Esophagus (tissue), 2 donors: ENCODE data around the gene GIMAP1. TPM values are rescaled to one million over a fixed set of nuclear protein-coding genes. Genes with fewer than 3 reads are reported as not detected.
A peak's percentile ranks its signal among the peaks of the same experiment; 100 is the strongest.

ENCODE experiments used
- H3K27ac ChIP-seq, 2 donors: one replicate each; pipeline ENCODE4 v1.5.1; 2013; ENCODE audit warnings: low read depth in 2 of 2, mild to moderate bottlenecking in 2 of 2, inconsistent platforms in 1 of 2, low read length in 1 of 2, moderate library complexity in 1 of 2
- H3K27me3 ChIP-seq, 2 donors: one replicate each; pipeline ENCODE4 v1.6.1; 2013; ENCODE audit warnings: low read length in 2 of 2, control low read depth in 1 of 2, mild to moderate bottlenecking in 1 of 2; ENCODE audit not compliant: insufficient read depth in 2 of 2, control insufficient read depth in 1 of 2
- H3K36me3 ChIP-seq, 2 donors: one replicate each; pipeline ENCODE4 v1.6.1; 2013; ENCODE audit warnings: low read length in 1 of 2; ENCODE audit not compliant: control insufficient read depth in 2 of 2, insufficient read depth in 2 of 2
- H3K4me1 ChIP-seq, 2 donors: one replicate each; pipeline ENCODE4 v1.6.1; 2013; ENCODE audit warnings: low read length in 1 of 2; ENCODE audit not compliant: control insufficient read depth in 2 of 2, insufficient read depth in 2 of 2
- H3K4me3 ChIP-seq, 2 donors: one replicate each; pipeline ENCODE4 v1.5.1; 2013; ENCODE audit warnings: low read length in 2 of 2, mild to moderate bottlenecking in 2 of 2, low read depth in 1 of 2, moderate library complexity in 1 of 2
- H3K9me3 ChIP-seq, 2 donors: one replicate each; pipeline ENCODE4 v1.6.1; 2013; ENCODE audit warnings: mild to moderate bottlenecking in 2 of 2, low read depth in 1 of 2, low read length in 1 of 2, moderate library complexity in 1 of 2; ENCODE audit not compliant: control insufficient read depth in 2 of 2, insufficient read depth in 1 of 2
- WGBS, 2 donors: extraction: QIAGEN DNeasy Blood & Tissue Kit; methylation state at CpG; one replicate each; pipeline ENCODE4 v1.1.7; 2013; 5-methylcytosine and 5-hydroxymethylcytosine counted together
- polyA plus RNA-seq, 2 donors: library from polyadenylated mRNA; stranded (reverse); fragments of 200-250 nt; gene quantifications; one replicate each; pipeline ENCODE4 v1.2.3, GENCODE V29; 2013
- donor health status: healthy with polysubstance abuse.
- donor health status: Bipolar disorder and iron deficiency.

The GIMAP1 gene
- polyA plus RNA-seq, 2 donors: 1.2 to 1.5 TPM

DNA sequence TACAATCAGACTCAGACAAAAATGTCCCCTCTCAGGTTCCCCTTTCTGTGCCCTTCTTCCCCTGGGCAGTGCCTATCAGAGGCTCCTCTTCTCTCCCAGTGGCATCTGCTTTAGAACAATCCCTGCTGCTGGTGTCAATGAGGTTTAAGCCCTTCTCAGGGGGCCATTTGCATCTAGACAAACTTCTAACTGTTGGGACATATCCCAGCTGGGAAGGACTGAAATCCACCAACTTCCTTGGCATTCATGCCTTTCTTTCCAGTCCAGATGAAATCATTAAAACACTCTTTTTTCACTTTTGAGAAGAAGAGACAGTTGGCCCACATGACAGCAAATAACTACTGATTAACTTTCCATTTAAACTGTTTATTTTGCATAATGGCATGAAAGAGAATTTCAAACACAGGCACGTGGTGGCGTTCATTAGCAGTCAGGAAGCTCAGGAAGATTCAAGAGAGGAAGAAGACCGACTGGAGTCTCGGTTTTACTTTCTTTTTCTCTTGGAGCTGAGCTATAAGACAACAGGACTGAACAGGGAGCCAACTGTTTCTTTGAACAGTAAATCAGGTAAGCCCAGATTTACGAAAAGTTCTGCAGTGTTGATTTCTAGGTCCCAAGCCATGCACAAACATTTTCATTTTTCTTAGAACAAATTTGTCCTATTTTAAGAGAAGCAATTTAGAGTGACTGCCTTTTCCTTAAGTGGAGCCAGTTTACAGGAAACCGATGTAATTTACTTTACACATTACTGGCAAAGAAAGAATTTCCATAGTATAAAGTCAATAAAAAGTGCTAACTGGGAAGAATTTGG, 31.0 kb upstream of the GIMAP1 start, which contains the start of gene GIMAP2:
Gene GIMAP2, plus strand, starts transcription at position 488 of the 811 bp plus-strand sequence. CDS start 1,354 bp downstream, outside the sequence.
- H3K4me1 ChIP-seq: peaks cover 0 to 5% of the 10 kb centered on the region in 2 donors
- H3K27ac ChIP-seq: peak within 1 kb of the TSS; percentile 65 to 71
- WGBS, 2 donors: 8 to 14% methylated on average over 6 of the region's 6 CpGs
- peak within 1 kb of the TSS; percentile 18 to 52 for H3K4me3 ChIP-seq
- H3K27me3 ChIP-seq: no peaks in the 10 kb centered on the region
- peaks cover 0 to 3% of the 10 kb centered on the region in 2 donors for H3K36me3 ChIP-seq
- peaks cover 3% of the 10 kb centered on the region in 2 donors for H3K9me3 ChIP-seq

DNA sequence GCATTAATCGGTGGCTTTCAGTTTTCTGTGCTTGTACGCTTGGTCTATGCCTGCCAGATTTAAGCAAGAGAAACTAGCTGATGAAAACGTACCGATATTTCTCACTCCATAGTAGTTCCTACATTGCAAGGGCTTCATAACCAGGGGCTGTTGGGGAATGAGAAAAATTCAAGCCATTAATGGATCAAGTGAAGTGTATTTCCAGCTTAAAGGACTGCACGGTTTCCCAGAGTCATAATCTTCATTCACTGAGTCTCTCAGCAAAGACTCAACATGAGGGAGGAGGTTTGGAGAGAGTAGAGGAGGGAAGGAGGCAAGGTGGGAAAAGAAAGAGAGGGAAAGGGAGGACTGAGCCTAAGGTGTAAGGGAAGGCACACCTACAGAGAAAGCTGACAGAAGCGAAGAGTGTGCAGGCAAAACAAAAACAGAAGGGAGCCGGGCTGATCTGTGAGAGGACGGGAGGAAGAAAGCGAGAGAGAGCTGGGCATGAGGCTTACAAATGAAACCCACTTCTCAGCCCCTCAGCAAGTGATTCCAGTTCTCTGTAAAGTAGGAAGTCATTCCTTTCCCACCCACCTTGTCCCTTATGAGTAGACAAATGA, 30.3 kb upstream of the GIMAP1 start:
- WGBS, 2 donors: 39 to 44% methylated on average over 9 of the region's 9 CpGs
- H3K27me3 ChIP-seq: no peaks in the 10 kb centered on the region
- H3K9me3 ChIP-seq: peaks cover 3% of the 10 kb centered on the region in 2 donors
- H3K36me3 ChIP-seq: peaks cover 0 to 3% of the 10 kb centered on the region in 2 donors
- H3K27ac ChIP-seq: peak overlapping the region; percentile 1 to 15
- H3K4me1 ChIP-seq: peaks cover 0 to 5% of the 10 kb centered on the region in 2 donors
- peak overlapping the region; percentile 18 to 52 for H3K4me3 ChIP-seq

DNA sequence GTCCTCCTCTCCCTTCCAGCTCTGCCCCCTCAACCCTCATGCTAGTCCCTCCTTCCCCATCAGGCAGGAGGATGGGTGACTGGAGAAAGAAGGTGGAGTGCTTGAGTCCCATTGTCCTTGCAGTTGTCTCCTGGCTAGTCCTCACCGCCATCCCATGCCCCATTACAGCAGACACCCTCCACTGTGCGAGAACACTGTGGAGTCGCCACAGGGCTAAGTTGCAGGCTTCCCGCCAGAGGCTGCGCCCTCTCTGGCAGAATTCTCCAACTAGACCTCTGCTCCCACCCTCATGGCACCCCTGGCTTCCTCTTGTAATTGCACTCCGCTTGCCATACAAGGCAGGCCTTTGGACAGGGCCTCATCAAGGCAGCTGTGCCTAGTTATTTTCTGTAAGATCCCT, 27.8 kb upstream of the GIMAP1 start:
- Histone ChIP-seq H3K36me3 (peaks cover 0 to 3% of the 10 kb centered on the region in 2 donors), H3K4me1 (peaks cover 0 to 5% of the 10 kb centered on the region in 2 donors), H3K27ac (no peak overlapping the region), H3K27me3 (no peaks in the 10 kb centered on the region), H3K9me3 (peaks cover 3 to 7% of the 10 kb centered on the region in 2 donors), H3K4me3 (no peak overlapping the region)
- WGBS, 2 donors: 94 to 98% methylated on average over 6 of the region's 6 CpGs

DNA sequence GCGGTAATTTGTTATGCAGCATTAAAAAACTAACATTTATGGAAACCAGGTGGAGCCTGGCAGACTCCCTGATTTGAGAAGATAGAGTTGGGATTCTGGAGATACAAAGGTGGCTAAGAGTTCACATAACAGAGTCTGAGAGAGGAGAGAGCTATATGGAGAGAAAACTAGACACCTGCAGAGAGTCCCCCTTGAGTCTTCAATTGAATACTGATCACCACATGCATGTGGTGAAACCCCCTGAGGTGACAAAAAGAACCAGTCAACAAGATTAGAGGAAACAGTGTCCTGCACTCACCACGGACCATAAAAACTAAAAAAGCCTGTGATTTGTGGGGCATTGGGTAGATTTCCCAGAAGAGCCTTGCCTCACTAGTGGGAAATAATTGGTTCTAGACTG, 20.8 kb upstream of the GIMAP1 start:
- H3K4me3 ChIP-seq: no peak overlapping the region
- 42 to 53% methylated on average over 2 of the region's 2 CpGs for WGBS, 2 donors
- H3K9me3 ChIP-seq: peaks cover 0 to 5% of the 10 kb centered on the region in 2 donors
- no peaks in the 10 kb centered on the region for H3K4me1 ChIP-seq
- H3K27me3 ChIP-seq: no peaks in the 10 kb centered on the region
- no peak overlapping the region for H3K27ac ChIP-seq
- no peaks in the 10 kb centered on the region for H3K36me3 ChIP-seq

DNA sequence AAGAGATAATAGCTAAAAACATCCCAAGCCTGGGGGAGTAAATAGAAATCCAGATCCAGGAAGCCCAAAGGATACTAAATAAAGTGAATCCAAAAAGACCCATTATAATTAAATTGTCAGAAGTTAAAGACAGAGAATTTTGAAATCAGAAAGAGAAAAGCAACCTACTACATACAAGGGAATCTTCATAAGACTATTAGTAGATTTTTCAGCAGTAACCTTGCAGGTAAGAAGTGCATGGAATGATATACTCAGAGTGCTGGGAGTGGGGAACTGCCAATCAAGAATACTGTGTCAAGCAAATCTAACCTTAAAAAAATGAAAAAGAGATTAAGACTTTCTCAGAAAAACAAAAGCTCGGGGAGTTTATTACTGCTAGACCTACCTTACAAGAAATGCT, 13.2 kb upstream of the GIMAP1 start:
- Histone ChIP-seq H3K4me1 (no peaks in the 10 kb centered on the region), H3K36me3 (no peaks in the 10 kb centered on the region), H3K9me3 (peaks cover 0 to 2% of the 10 kb centered on the region in 2 donors), H3K4me3 (no peak overlapping the region), H3K27me3 (no peaks in the 10 kb centered on the region), H3K27ac (no peak overlapping the region)
- 86 to 90% methylated on average over 1 of the region's 1 CpG for WGBS, 2 donors

DNA sequence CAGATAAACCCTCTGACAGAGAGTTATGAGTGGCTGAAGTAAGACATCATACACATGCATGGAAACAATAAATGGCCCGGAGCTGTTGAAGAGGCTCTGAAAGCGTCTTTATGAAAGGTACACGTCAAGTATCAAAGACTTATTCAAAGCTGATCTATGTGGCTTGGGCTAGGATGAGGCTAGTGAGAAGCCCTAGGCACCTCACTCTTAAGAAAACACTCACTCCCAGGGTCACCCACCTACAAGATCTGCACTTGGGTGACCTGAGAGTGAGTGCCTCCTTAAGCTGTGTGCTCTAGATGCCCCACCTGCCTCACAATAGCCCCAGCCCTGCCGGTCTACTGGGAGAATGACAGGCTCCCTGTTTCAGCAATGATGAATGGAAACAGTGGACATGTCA, 1.1 kb upstream of the GIMAP1 start:
- H3K27ac ChIP-seq: peak overlapping the region in 1 of 2 donors; percentile 6
- 68 to 70% methylated on average over 4 of the region's 4 CpGs for WGBS, 2 donors

DNA sequence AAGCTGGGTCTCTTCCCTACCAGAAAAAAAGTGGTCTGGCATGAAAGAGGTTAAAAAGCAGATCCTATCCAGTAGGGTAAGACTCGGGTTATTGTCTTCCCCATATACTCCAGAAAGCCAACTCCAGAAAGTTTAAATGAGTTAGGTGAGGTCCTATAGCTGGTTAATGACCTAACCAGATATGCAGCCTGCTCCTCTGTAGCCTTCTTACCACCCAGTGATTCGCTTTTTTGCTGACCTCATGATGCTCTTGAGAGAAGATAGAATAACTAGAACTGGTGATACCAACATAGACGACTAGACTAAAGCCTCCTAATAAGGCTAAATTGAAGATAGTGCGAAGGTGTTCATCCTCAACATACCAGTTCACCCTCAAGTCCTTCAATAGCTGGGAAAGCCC, 675 bp upstream of the GIMAP1 start:
- H3K36me3 ChIP-seq: peaks cover 0 to 6% of the 10 kb centered on the region in 2 donors
- H3K4me1 ChIP-seq: no peaks in the 10 kb centered on the region
- no peaks in the 10 kb centered on the region for H3K27me3 ChIP-seq
- H3K27ac ChIP-seq: peak overlapping the region; percentile 45 to 60
- H3K9me3 ChIP-seq: peaks cover 0 to 3% of the 10 kb centered on the region in 2 donors
- 49 to 55% methylated on average over 4 of the region's 4 CpGs for WGBS, 2 donors
- H3K4me3 ChIP-seq: peak overlapping the region in 1 of 2 donors; percentile 3

More for the DNA sequence above, 1.1 kb upstream of the GIMAP1 start:
- Histone ChIP-seq H3K36me3 (peaks cover 0 to 2% of the 10 kb centered on the region in 2 donors), H3K4me1 (no peaks in the 10 kb centered on the region), H3K9me3 (no peaks in the 10 kb centered on the region), H3K4me3 (no peak overlapping the region), H3K27me3 (no peaks in the 10 kb centered on the region)

DNA sequence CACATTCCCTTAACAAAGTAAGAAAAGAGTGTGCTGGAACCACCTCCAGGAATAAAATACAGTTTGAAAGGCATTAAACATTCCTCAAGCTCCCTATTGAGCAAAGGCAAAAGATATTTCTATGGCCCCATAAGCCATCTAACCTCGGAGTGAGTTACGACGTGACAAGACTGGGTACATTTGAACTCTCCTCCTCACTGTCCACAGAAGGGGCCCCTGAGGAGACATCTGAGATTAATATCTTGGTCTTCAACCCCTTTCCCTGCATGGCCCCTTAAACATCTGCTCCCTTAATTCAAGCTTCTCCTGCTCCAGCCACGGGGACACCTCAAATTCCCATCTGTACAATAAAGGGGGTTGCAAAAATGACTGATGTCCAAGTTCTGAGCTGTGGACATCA, 526 bp downstream of the GIMAP1 start:
- Histone ChIP-seq H3K4me3 (peak overlapping the region; percentile 41 to 46), H3K9me3 (peaks cover 0 to 4% of the 10 kb centered on the region in 2 donors), H3K4me1 (no peaks in the 10 kb centered on the region), H3K27me3 (no peaks in the 10 kb centered on the region), H3K27ac (peak overlapping the region; percentile 26 to 53), H3K36me3 (peaks cover 0 to 6% of the 10 kb centered on the region in 2 donors)
- 51 to 55% methylated on average over 4 of the region's 4 CpGs for WGBS, 2 donors

DNA sequence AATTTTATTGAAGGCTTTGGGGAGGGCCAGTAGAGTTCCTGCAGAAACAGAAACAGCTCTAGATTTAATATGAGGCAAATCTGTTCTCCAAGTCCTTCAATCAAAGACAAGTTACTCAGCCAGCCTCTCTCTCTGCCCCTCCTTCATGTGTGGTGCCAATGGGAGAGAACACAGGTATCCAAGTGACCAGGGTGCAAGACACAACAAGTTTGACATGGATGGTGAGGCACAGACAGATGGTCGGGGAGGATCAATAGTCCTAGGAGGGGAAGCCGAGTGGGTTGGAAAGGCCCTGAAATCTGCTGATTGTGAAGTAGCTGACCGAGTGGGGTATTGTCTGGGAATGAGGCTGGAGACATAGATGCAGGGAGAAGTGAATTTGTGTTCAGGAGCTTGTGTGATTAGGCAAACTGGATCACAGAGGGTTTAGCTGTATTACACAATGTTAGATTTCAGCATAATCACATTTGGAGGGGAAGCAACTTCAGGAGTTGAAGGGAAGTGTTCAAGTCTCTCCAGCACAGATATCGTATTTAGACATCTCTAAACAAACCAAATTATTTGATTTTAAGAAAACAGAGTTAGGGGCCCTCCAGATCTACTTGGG, 1.5 kb downstream of the GIMAP1 start:
- 52 to 56% methylated on average over 4 of the region's 4 CpGs for WGBS, 2 donors
- Histone ChIP-seq H3K4me3 (peak overlapping the region; percentile 22 to 41), H3K27ac (no peak overlapping the region), H3K9me3 (peaks cover 0 to 4% of the 10 kb centered on the region in 2 donors), H3K36me3 (peaks cover 0 to 6% of the 10 kb centered on the region in 2 donors), H3K27me3 (no peaks in the 10 kb centered on the region), H3K4me1 (no peaks in the 10 kb centered on the region)
